Vagina (tissue), 2 donors: ENCODE results near the gene ZBP1. TPM values are rescaled to one million over a fixed set of nuclear protein-coding genes. Genes with fewer than 3 reads are reported as not detected.

ENCODE experiments used
- DNase-seq, 2 donors: peaks; one replicate each; pipeline ENCODE4 v3.0.0-alpha.2; 2017; ENCODE audit errors: extremely low spot score in 2 of 2
- H3K27ac ChIP-seq: fragments of 200-600 bp; sonication (generic); one replicate; pipeline ENCODE4 v1.5.1; 2019
- H3K27me3 ChIP-seq: fragments of 200-600 bp; sonication (generic); one replicate; pipeline ENCODE4 v1.5.1; 2019
- H3K36me3 ChIP-seq, 2 donors: fragments of 200-600 bp; sonication (generic); one replicate each; pipeline ENCODE4 v1.5.1; 2017 to 2019
- H3K4me1 ChIP-seq: fragments of 200-600 bp; sonication (generic); one replicate; pipeline ENCODE4 v1.5.1; 2019
- H3K4me3 ChIP-seq, 2 donors: fragments of 200-600 bp; sonication (generic); 1 replicate in 1 of 2; 2 replicates in 1 of 2; pipeline ENCODE4 v1.5.1; 2016 to 2019
- H3K9me3 ChIP-seq: fragments of 200-600 bp; sonication (generic); one replicate; pipeline ENCODE4 v1.5.1; 2019
- CTCF ChIP-seq, 3 experiments: fragments of 450-650 bp in 2 of 3; fragments of 200-600 bp in 1 of 3; sonication (generic) in 1 of 3; IDR thresholded peaks; one replicate each; pipeline ENCODE4 v1.5.1; 2017 to 2019; ENCODE audit warnings: antibody characterized with exemption in 3 of 3, mild to moderate bottlenecking in 2 of 3, moderate library complexity in 2 of 3
- POLR2A ChIP-seq, 2 donors: fragments of 450-650 bp; IDR thresholded peaks; one replicate each; pipeline ENCODE4 v1.6.1; 2017; ENCODE audit warnings: antibody characterized with exemption in 2 of 2, mild to moderate bottlenecking in 2 of 2, moderate library complexity in 2 of 2
- POLR2AphosphoS5 ChIP-seq, 2 donors: sonication (generic); formaldehyde crosslinking; IDR thresholded peaks; one replicate each; pipeline ENCODE4 v1.9.0; 2017; ENCODE audit warnings: antibody characterized with exemption in 2 of 2, mild to moderate bottlenecking in 2 of 2, low read depth in 1 of 2; ENCODE audit not compliant: insufficient read depth in 1 of 2
- intact Hi-C: fragments of 100-400 bp; cut with DNase I; formaldehyde crosslinking; loops from one replicate; pipeline ENCODE4 v1.15.1; 2023
- total RNA-seq: library from RNA; depleted of rRNA; stranded (reverse); fragments of >200 nt; gene quantifications from one replicate; pipeline ENCODE4 v1.2.3, GENCODE V29; 2016

Gene ZBP1
- total RNA-seq, 1 donor from 2014 or later: 0.74 TPM

DNA sequence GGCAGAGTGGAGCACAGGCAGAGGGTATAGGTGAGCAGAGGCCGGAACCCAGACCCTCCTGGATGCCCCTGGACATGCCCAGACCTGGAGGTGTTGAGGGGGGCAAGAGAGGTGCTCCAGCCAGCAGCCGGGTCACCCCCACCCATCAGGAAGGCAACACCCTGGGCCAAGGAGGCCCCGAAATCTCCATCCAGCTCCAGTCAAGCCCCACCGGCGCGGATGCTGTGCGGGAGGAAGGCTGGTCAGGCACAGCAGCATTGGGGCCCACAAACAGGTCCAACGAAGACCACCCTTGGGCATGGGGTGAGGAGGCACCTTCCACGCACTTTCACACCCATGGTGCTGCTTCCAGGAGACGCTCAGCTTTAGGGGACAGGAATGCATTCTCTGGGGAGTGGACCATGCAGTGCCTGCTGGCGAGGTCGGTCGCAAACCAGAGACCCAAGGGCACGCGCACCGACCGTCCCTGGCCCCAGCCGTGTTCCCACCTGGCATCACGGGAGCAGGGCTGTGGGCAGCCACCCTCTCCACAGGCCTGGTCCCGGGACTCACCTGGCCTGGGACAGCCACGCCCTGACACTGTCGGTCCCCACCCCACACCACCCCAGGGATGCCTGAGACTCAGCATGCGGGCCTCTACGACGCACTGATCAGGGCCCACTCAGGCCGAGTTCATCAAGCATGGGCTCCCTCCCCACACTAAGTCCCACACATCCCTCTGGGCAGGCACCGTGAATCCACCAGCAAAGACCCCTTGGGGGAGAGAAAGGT is 43.6 kb upstream of the ZBP1 start:
- H3K4me1 ChIP-seq: peaks cover 67% of the 10 kb centered on the region
- TF ChIP-seq CTCF (IDR thresholded peaks at IDR 0.05): no peak
- TF ChIP-seq POLR2AphosphoS5 (IDR thresholded peaks at IDR 0.05; ENCODE audit: insufficient read depth in 1 of 2, low read depth in 1 of 2): no peak
- TF ChIP-seq POLR2A (IDR thresholded peaks at IDR 0.05): no peak
- H3K36me3 ChIP-seq: no peaks in the 10 kb centered on the region
- no peak for DNase-seq
- no peaks in the 10 kb centered on the region for H3K27me3 ChIP-seq
- no peaks in the 10 kb centered on the region for H3K9me3 ChIP-seq
- intact Hi-C loops: no loop called here
- H3K4me3 ChIP-seq: no peak overlapping the region
- peak overlapping the region; percentile 54 for H3K27ac ChIP-seq

DNA sequence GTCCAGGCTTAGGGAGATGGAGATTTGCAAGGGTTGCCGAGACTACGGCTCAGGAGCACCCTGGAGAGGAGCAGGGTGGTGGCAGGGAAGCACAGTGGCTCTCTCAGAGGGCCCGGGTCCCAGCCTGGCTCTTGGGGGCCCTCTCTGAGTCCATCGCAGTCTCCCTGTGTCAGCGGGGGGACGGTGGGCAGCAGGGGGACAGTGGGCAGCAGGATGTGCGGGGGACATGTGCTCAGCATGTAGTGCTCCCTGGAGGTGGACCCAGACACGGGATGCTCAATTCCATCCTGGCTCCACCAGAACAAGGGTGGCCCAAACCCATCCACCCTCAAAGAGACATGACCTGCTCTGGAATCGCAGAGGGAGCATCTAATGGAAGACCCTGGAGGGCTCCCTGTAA is 43.0 kb upstream of the ZBP1 start:
- H3K9me3 ChIP-seq: no peaks in the 10 kb centered on the region
- peaks cover 66% of the 10 kb centered on the region for H3K4me1 ChIP-seq
- TF ChIP-seq POLR2AphosphoS5 (IDR thresholded peaks at IDR 0.05; ENCODE audit: insufficient read depth in 1 of 2, low read depth in 1 of 2) (no peak), CTCF (IDR thresholded peaks at IDR 0.05) (no peak), POLR2A (IDR thresholded peaks at IDR 0.05) (no peak)
- intact Hi-C loops: no loop called here
- peak overlapping the region; percentile 54 for H3K27ac ChIP-seq
- no peak for DNase-seq
- H3K4me3 ChIP-seq: no peak overlapping the region
- H3K27me3 ChIP-seq: no peaks in the 10 kb centered on the region
- H3K36me3 ChIP-seq: no peaks in the 10 kb centered on the region

DNA sequence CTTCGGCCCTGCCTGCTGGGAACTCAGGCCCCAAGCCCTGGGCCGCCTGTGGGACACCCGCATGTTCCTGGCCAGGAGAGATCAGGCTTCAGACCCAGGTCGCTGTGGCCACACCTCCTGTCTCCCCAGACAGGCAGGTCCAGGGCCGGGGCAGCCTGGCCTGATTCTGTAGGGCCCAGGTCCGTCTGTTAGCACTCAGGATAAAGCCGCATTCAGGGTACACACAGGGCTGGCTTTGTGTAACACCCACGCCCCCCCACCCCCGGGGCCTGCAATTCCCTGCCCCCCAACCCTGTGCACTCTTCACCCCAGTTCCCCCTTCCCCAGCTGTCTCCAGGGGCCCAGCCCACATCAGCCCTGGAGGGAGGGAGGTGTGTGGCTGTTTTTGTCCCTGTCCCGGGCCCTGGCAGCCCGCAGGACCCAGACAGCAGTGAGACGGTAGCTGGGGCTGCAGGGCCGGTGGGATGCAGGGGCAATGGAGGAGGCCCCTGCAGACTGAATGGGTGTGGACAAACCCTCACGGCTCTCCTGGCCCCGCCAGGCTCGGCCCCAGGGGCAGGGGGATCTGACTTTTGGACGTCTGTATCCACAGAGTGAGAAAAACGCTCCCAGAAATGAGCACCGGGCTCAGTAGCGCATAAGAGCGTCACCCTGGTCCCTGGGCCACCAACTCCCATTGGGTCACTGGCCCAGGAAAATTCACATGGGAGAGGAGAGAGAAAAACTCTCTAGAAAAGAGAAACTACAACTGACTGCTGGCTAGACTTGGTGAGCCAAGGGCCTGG is 42.4 kb upstream of the ZBP1 start:
- TF ChIP-seq POLR2A (IDR thresholded peaks at IDR 0.05) (no peak), POLR2AphosphoS5 (IDR thresholded peaks at IDR 0.05; ENCODE audit: insufficient read depth in 1 of 2, low read depth in 1 of 2) (no peak), CTCF (IDR thresholded peaks at IDR 0.05) (no peak)
- DNase-seq: no peak
- H3K27ac ChIP-seq: peak overlapping the region; percentile 58
- H3K9me3 ChIP-seq: no peaks in the 10 kb centered on the region
- intact Hi-C loops: no loop called here
- H3K27me3 ChIP-seq: no peaks in the 10 kb centered on the region
- H3K4me1 ChIP-seq: peaks cover 66% of the 10 kb centered on the region
- no peak overlapping the region for H3K4me3 ChIP-seq
- no peaks in the 10 kb centered on the region for H3K36me3 ChIP-seq

DNA sequence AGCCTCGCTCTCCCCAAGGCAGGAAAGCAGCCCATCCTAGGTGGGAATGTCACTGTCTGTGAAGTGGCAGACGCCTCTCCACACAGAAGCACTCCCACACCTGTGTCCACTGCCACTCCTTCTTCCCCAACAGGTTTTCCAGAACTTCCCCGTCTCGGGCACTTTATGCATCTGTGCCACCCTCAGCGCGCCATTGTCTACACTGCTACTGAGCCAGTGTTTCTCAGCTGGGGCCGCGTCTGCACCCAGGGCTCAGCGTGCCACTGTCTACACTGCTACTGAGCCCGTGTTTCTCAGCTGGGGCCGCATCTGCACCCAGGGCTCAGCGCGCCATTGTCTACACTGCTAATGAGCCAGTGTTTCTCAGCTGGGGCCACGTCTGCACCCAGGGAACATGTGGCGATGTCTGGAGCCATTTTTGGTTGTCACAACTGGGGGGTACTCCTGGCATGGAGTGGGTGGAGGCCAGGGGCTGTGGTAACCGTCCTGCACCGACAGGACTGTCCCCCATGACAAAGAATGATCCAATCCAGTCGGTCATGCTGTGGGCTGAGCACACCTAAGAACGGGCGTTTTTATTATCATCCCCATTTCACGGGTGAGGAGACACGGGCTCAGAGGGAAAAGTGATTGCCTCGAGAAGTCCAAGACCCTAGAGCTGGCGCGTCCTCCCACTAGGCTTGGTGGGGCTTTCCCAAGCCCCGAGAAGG is 41.7 kb upstream of the ZBP1 start:
- H3K4me1 ChIP-seq: peaks cover 66% of the 10 kb centered on the region

More for the DNA sequence above, 41.7 kb upstream of the ZBP1 start:
- H3K36me3 ChIP-seq: no peaks in the 10 kb centered on the region
- H3K27ac ChIP-seq: peak overlapping the region; percentile 58
- no peak for TF ChIP-seq POLR2AphosphoS5 (IDR thresholded peaks at IDR 0.05; ENCODE audit: insufficient read depth in 1 of 2, low read depth in 1 of 2)
- TF ChIP-seq POLR2A (IDR thresholded peaks at IDR 0.05): no peak
- TF ChIP-seq CTCF (IDR thresholded peaks at IDR 0.05): no peak
- H3K9me3 ChIP-seq: no peaks in the 10 kb centered on the region
- H3K4me3 ChIP-seq: no peak overlapping the region
- intact Hi-C loops: no loop called here
- no peak for DNase-seq
- no peaks in the 10 kb centered on the region for H3K27me3 ChIP-seq
